OCI-LY7 (cell line): ENCODE results near the gene RBM4. TPM values are rescaled to one million over a fixed set of nuclear protein-coding genes. Genes with fewer than 3 reads are reported as not detected.

Source experiments
- BruUV-seq: library from RNA; stranded (reverse); fragments of 400-500 nt; replicated peaks from 2 replicates; lab custom pipeline; 2021; lab: Mats Ljungman, UMichigan
- CTCF ChIA-PET: fragments of 300-600 bp; sonication (Branson Sonifier 250); formaldehyde crosslinking; loops from one replicate; lab custom pipeline; 2022; ENCODE audit warnings: antibody characterized with exemption; ENCODE audit not compliant: unreplicated experiment; lab: Charles Lee
- POLR2A ChIA-PET: fragments of 300-600 bp; sonication (Branson Sonifier 250); formaldehyde crosslinking; loops from one replicate; lab custom pipeline; 2022; ENCODE audit warnings: antibody characterized with exemption; lab: Charles Lee
- DNase-seq: peaks from one replicate; pipeline ENCODE4 v3.0.0-alpha.2; 2015; ENCODE audit warnings: low spot score
- H2AFZ ChIP-seq: fragments of 200-600 bp; sonication (generic), shearing (Covaris generic); 2 replicates; pipeline ENCODE4 v1.6.1; 2014; ENCODE audit warnings: mild to moderate bottlenecking, antibody characterized with exemption, low read length, moderate library complexity
- H3K27ac ChIP-seq: fragments of 200-600 bp; sonication (generic); 2 replicates; pipeline ENCODE4 v1.5.1; 2014; ENCODE audit warnings: mixed run types, low read depth, mild to moderate bottlenecking, moderate library complexity, low read length, inconsistent platforms; ENCODE audit not compliant: poor library complexity, severe bottlenecking
- H3K36me3 ChIP-seq: fragments of 200-600 bp; sonication (generic); 2 replicates; pipeline ENCODE4 v1.6.1; 2014; ENCODE audit warnings: mild to moderate bottlenecking, antibody characterized with exemption, low read length, moderate library complexity, mixed read lengths; ENCODE audit not compliant: insufficient read depth
- H3K4me1 ChIP-seq: fragments of 200-600 bp; sonication (generic); 2 replicates; pipeline ENCODE4 v1.5.1; 2014; ENCODE audit warnings: mild to moderate bottlenecking, low read length; ENCODE audit not compliant: insufficient read depth, poor library complexity, severe bottlenecking
- H3K4me2 ChIP-seq: fragments of 200-600 bp; sonication (generic); 2 replicates; pipeline ENCODE4 v1.6.1; 2014; ENCODE audit warnings: mild to moderate bottlenecking, low read length
- H3K4me3 ChIP-seq: fragments of 200-600 bp; sonication (generic); 2 replicates; pipeline ENCODE4 v1.5.1; 2014; ENCODE audit warnings: mild to moderate bottlenecking, low read depth, low read length; ENCODE audit not compliant: poor library complexity, severe bottlenecking
- H3K79me2 ChIP-seq: fragments of 200-600 bp; sonication (generic); 2 replicates; pipeline ENCODE4 v1.6.1; 2016; ENCODE audit warnings: low read depth, mild to moderate bottlenecking, low read length, moderate library complexity, mixed read lengths; ENCODE audit not compliant: insufficient read depth
- H3K9me2 ChIP-seq: fragments of 200-600 bp; sonication (generic); 2 replicates; pipeline ENCODE4 v1.6.1; 2016; ENCODE audit warnings: mild to moderate bottlenecking, low read length, mixed read lengths; ENCODE audit not compliant: insufficient read depth
- H3K9me3 ChIP-seq: fragments of 200-600 bp; sonication (generic); 2 replicates; pipeline ENCODE4 v1.6.1; 2014; ENCODE audit warnings: mild to moderate bottlenecking, mixed run types, low read length, mixed read lengths
- H4K20me1 ChIP-seq: fragments of 200-600 bp; sonication (generic); 2 replicates; pipeline ENCODE4 v1.6.1; 2014; ENCODE audit warnings: mild to moderate bottlenecking, antibody characterized with exemption, low read length, moderate library complexity, mixed read lengths; ENCODE audit not compliant: insufficient read depth
- EZH2phosphoT487 ChIP-seq: fragments of 200-600 bp; sonication (generic); IDR thresholded peaks from 2 replicates; pipeline ENCODE4 v1.6.1; 2018; ENCODE audit warnings: low read depth, borderline replicate concordance, mild to moderate bottlenecking, mixed run types, antibody characterized with exemption, low read length, moderate library complexity, mixed read lengths
- intact Hi-C: fragments of 100-400 bp; cut with micrococcal nuclease; formaldehyde crosslinking; loops from one replicate; pipeline ENCODE4 v1.10.0; 2022; ENCODE audit not compliant: unreplicated experiment
- total RNA-seq, 2 experiments: library from RNA; depleted of rRNA in 1 of 2; stranded (reverse); fragments of >200 nt in 1 of 2; shearing (Covaris generic) in 1 of 2; gene quantifications; 2 replicates each; pipeline ENCODE4 v1.2.3, GENCODE V29; 2014 to 2022
- TF ChIP-seq, protein P1 (sequence below): fragments of 200-600 bp; sonication (generic); conservative IDR thresholded peaks from 2 replicates; pipeline ENCODE4 v1.5.1; 2014; ENCODE audit warnings: mild to moderate bottlenecking, antibody characterized with exemption, low read length, moderate library complexity, mixed read lengths

Gene RBM4
- total RNA-seq, 2 experiments from 2014 or later, result 66.0 to 139 TPM

GRCh38 chr11:66600219-66600618 is 38.3 kb upstream of the RBM4 start:
- no peaks in the 10 kb centered on the region for H4K20me1 ChIP-seq
- peak overlapping the region; percentile 49 for H3K4me2 ChIP-seq
- no peak overlapping the region for H3K4me3 ChIP-seq
- no peaks in the 10 kb centered on the region for H3K9me3 ChIP-seq
- H3K36me3 ChIP-seq, result peaks cover 19% of the 10 kb centered on the region
- H3K4me1 ChIP-seq, result peaks cover 32% of the 10 kb centered on the region
- no peak overlapping the region for H2AFZ ChIP-seq
- no TSS peak for BruUV-seq
- peak overlapping the region; percentile 30 for H3K27ac ChIP-seq
- CTCF ChIA-PET, result no interaction called here
- POLR2A ChIA-PET, result interaction anchor here (0.6 to 1.3 kb wide), 2 partner anchors 17 to 513 kb away, joined by 3 read pairs; no protein-coding TSS in a partner anchor
- no peaks in the 10 kb centered on the region for H3K79me2 ChIP-seq
- intact Hi-C loops, result no loop called here
- no peak for DNase-seq
- TF ChIP-seq, protein P1, sequence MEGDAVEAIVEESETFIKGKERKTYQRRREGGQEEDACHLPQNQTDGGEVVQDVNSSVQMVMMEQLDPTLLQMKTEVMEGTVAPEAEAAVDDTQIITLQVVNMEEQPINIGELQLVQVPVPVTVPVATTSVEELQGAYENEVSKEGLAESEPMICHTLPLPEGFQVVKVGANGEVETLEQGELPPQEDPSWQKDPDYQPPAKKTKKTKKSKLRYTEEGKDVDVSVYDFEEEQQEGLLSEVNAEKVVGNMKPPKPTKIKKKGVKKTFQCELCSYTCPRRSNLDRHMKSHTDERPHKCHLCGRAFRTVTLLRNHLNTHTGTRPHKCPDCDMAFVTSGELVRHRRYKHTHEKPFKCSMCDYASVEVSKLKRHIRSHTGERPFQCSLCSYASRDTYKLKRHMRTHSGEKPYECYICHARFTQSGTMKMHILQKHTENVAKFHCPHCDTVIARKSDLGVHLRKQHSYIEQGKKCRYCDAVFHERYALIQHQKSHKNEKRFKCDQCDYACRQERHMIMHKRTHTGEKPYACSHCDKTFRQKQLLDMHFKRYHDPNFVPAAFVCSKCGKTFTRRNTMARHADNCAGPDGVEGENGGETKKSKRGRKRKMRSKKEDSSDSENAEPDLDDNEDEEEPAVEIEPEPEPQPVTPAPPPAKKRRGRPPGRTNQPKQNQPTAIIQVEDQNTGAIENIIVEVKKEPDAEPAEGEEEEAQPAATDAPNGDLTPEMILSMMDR, result no peak
- TF ChIP-seq EZH2phosphoT487, result no peak
- no peaks in the 10 kb centered on the region for H3K9me2 ChIP-seq

DNA sequence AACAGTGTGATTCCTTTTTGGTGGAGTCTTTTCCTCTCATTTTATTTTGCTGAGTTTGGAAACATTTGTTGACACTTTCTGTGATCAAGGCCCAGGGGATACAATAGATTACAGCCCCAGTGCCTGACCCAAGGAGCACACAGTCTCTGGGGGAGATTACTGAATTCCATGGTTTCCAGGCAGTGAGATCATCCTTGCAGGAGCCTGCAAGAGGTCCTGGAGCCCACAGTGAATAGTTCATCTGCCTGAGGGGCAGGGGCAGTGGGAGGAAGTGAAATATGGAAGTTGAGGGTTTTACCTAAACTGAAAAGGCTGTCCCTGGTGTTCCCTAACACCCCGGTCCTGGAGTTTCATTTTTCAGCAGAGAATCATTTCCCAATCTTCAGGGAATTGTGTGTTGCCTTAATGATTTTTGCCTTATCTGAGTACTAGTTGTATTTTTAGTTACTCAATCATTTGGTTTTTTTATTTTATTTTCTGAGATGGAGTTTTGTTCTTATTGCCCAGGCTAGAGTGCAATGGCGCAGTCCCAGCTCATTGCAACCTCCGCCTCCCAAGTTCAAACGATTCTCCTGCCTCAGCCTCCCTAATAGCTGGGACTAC is 37.8 kb upstream of the RBM4 start:
- no peak for TF ChIP-seq EZH2phosphoT487
- TF ChIP-seq, protein P1, result no peak
- BruUV-seq, result no TSS peak

DNA sequence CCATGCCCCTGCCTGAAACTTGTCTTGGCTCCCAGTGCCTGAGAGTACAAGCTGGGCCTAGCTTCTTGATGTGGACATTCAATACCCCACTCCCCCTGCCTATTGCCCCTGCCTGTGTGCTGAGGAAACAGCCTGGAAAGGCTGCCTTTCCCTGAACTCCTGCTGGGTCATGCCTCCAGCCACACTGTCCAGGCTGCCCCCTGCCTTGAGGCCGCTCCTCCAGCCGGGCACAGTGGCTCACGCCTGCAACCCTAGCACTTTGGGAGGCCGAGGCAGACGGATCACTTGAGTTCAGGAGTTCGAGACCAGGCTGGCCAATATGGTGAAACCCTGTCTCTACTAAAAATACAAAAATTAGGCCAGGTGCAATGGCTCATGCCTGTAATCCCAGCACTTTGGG is 35.4 kb upstream of the RBM4 start:
- Histone ChIP-seq H4K20me1 (no peaks in the 10 kb centered on the region), H3K9me2 (no peaks in the 10 kb centered on the region), H3K4me1 (peaks cover 29% of the 10 kb centered on the region), H3K79me2 (no peaks in the 10 kb centered on the region), H3K4me3 (no peak overlapping the region), H2AFZ (no peak overlapping the region), H3K36me3 (peaks cover 29% of the 10 kb centered on the region), H3K27ac (no peak overlapping the region), H3K4me2 (no peak overlapping the region), H3K9me3 (no peaks in the 10 kb centered on the region)
- ChIA-PET POLR2A (no interaction called here), CTCF (no interaction called here)
- BruUV-seq, result no TSS peak
- no peak for DNase-seq
- no peak for TF ChIP-seq EZH2phosphoT487
- intact Hi-C loops, result no loop called here

More for the DNA sequence above, 37.8 kb upstream of the RBM4 start:
- H3K4me3 ChIP-seq, result no peak overlapping the region
- no peak overlapping the region for H2AFZ ChIP-seq
- DNase-seq, result no peak
- intact Hi-C loops, result no loop called here
- peak overlapping the region; percentile 30 for H3K27ac ChIP-seq
- H3K4me2 ChIP-seq, result peak overlapping the region; percentile 49
- CTCF ChIA-PET, result no interaction called here
- H3K9me2 ChIP-seq, result no peaks in the 10 kb centered on the region
- peaks cover 24% of the 10 kb centered on the region for H3K36me3 ChIP-seq
- H3K4me1 ChIP-seq, result peaks cover 27% of the 10 kb centered on the region
- POLR2A ChIA-PET, result interaction anchor here (0.6 to 1.3 kb wide), 3 partner anchors 16 to 512 kb away, joined by 3 read pairs; no protein-coding TSS in a partner anchor
- H3K9me3 ChIP-seq, result no peaks in the 10 kb centered on the region
- no peaks in the 10 kb centered on the region for H3K79me2 ChIP-seq
- no peaks in the 10 kb centered on the region for H4K20me1 ChIP-seq
